ENCODE results near the gene DTHD1.

Gene DTHD1

DNA sequence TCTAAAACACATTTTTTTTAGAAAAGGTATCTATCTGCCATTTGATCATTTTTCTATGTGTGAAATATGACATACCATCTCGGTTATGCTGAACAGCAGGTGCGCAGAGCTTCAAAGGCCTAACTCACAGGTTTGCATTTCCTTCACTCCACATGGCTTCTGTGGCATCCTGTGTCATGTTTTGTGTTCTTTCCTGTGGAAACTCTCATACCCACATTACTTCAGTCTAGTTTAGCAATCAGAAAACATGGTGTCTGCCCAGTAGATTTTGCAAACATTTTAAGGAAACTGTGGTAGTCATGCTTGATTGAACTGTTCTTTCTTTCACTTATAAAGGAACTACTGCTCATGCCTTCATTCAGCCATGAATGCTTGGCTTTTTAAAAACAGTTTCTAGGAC is 25.8 kb upstream of the DTHD1 start:
- POLR2A ChIA-PET, result interaction anchor here (0.6 kb wide), 1 partner anchor 356 kb away, joined by 3 read pairs; no protein-coding TSS in a partner anchor
- 92% methylated on average over 2 of the region's 2 CpGs for WGBS (ENCODE audit: insufficient coverage)
- CTCF ChIA-PET, result interaction anchor here (1.2 to 5.7 kb wide), 3 partner anchors 12 to 144 kb away, joined by 3 to 16 read pairs (median 3); partner anchors contain the start of gene ARAP2
- H3K9me3 ChIP-seq (ENCODE audit: control extremely low read depth in 1 of 5, control insufficient read depth in 4 of 5, insufficient read depth in 2 of 5, low read depth in 1 of 5, low read length in 4 of 5), result no peaks in the 10 kb centered on the region
- DNase-seq, result peak in 2 of 3 donors; percentile 58 to 73
- no peak overlapping the region for H3K4me3 ChIP-seq (ENCODE audit: control insufficient read depth in 1 of 7, extremely low read depth in 1 of 7, insufficient read depth in 4 of 7, low read depth in 2 of 7, low read length in 6 of 7)
- H3K4me1 ChIP-seq (ENCODE audit: control extremely low read depth in 1 of 4, control insufficient read depth in 4 of 4, insufficient read depth in 4 of 4, low read length in 3 of 4), result peaks cover 5 to 15% (median 10%) of the 10 kb centered on the region in 4 experiments
- no peaks in the 10 kb centered on the region for H3K36me3 ChIP-seq (ENCODE audit: control insufficient read depth in 4 of 4, insufficient read depth in 4 of 4, low read length in 3 of 4)
- no peaks in the 10 kb centered on the region for H3K27me3 ChIP-seq (replicated peaks in 2 of 5; ENCODE audit: control insufficient read depth in 4 of 5, insufficient read depth in 5 of 5, low read length in 4 of 5)
- no peak overlapping the region for H3K27ac ChIP-seq (ENCODE audit: insufficient read depth in 1 of 2, low read depth in 1 of 2, low read length in 2 of 2, poor library complexity in 1 of 2, severe bottlenecking in 2 of 2)

DNA sequence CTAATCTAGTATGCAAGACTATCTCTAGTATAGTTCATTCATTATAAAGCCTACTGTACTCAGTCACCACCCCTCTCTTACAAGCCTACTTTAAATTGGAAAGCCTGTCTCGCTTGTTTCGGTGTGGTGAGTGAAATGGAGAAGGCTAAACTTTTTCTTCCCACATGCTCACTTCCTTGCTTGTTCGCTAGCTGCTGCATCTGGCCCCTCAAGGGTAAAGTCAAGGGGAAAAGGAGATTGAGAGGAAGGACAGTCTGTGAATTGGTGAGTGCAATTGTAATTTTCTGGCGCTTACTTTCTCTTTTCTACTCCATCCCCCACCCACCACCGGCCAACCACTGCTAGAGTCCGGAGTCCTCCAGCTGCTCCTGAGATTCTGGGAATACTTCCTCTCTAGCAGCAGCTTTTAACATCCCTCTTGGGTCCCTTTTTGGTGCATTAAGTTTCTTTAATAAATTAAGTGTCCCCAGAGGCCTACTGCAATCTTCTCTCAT is 25.0 kb upstream of the DTHD1 start:
- no peaks in the 10 kb centered on the region for H3K27me3 ChIP-seq (replicated peaks in 2 of 5; ENCODE audit: control insufficient read depth in 4 of 5, insufficient read depth in 5 of 5, low read length in 4 of 5)
- no peak overlapping the region for H3K27ac ChIP-seq (ENCODE audit: insufficient read depth in 1 of 2, low read depth in 1 of 2, low read length in 2 of 2, poor library complexity in 1 of 2, severe bottlenecking in 2 of 2)
- no peaks in the 10 kb centered on the region for H3K36me3 ChIP-seq (ENCODE audit: control insufficient read depth in 4 of 4, insufficient read depth in 4 of 4, low read length in 3 of 4)
- no peak for DNase-seq
- ChIA-PET CTCF (interaction anchor here (0.8 to 1.6 kb wide), 2 partner anchors 11 to 143 kb away, joined by 3 read pairs; no protein-coding TSS in a partner anchor), POLR2A (no interaction called here)
- peaks cover 5 to 15% (median 10%) of the 10 kb centered on the region in 4 experiments for H3K4me1 ChIP-seq (ENCODE audit: control extremely low read depth in 1 of 4, control insufficient read depth in 4 of 4, insufficient read depth in 4 of 4, low read length in 3 of 4)
- H3K9me3 ChIP-seq (ENCODE audit: control extremely low read depth in 1 of 5, control insufficient read depth in 4 of 5, insufficient read depth in 2 of 5, low read depth in 1 of 5, low read length in 4 of 5), result no peaks in the 10 kb centered on the region
- H3K4me3 ChIP-seq (ENCODE audit: control insufficient read depth in 1 of 7, extremely low read depth in 1 of 7, insufficient read depth in 4 of 7, low read depth in 2 of 7, low read length in 6 of 7), result peak overlapping the region in 1 of 7 experiments; percentile 28
- 93% methylated on average over 2 of the region's 6 CpGs for WGBS (ENCODE audit: insufficient coverage)

DNA sequence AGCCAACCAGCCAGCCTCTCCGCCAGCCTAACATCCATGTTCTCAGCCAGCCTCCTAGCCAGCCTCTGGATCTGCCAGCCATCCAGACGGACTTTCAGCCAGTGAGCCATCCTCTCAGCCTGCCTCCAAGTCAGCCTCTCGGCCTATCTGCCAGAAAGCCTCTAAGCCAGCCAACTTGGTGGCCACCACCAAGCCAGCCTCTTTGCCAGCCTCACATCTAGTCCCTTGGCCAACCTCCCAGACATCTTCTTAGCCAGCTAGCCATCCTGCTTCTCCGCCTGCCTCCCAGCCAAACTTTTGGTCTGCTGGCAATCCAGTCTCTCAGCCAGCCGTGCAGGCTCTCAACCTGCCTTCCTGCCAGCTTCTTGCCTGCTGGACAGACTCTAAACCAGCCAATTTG is 20.7 kb upstream of the DTHD1 start:
- Histone ChIP-seq H3K4me1 (ENCODE audit: control extremely low read depth in 1 of 4, control insufficient read depth in 4 of 4, insufficient read depth in 4 of 4, low read length in 3 of 4) (peaks cover 5 to 10% (median 8%) of the 10 kb centered on the region in 4 experiments), H3K27me3 (replicated peaks in 2 of 5; ENCODE audit: control insufficient read depth in 4 of 5, insufficient read depth in 5 of 5, low read length in 4 of 5) (no peaks in the 10 kb centered on the region), H3K9me3 (ENCODE audit: control extremely low read depth in 1 of 5, control insufficient read depth in 4 of 5, insufficient read depth in 2 of 5, low read depth in 1 of 5, low read length in 4 of 5) (no peaks in the 10 kb centered on the region), H3K4me3 (ENCODE audit: control insufficient read depth in 1 of 7, extremely low read depth in 1 of 7, insufficient read depth in 4 of 7, low read depth in 2 of 7, low read length in 6 of 7) (no peak overlapping the region), H3K36me3 (ENCODE audit: control insufficient read depth in 4 of 4, insufficient read depth in 4 of 4, low read length in 3 of 4) (no peaks in the 10 kb centered on the region), H3K27ac (ENCODE audit: insufficient read depth in 1 of 2, low read depth in 1 of 2, low read length in 2 of 2, poor library complexity in 1 of 2, severe bottlenecking in 2 of 2) (no peak overlapping the region)
- DNase-seq, result no peak
- CTCF ChIA-PET, result no interaction called here
- POLR2A ChIA-PET, result no interaction called here
- WGBS (ENCODE audit: insufficient coverage), result 98% methylated on average over 5 of the region's 5 CpGs

DNA sequence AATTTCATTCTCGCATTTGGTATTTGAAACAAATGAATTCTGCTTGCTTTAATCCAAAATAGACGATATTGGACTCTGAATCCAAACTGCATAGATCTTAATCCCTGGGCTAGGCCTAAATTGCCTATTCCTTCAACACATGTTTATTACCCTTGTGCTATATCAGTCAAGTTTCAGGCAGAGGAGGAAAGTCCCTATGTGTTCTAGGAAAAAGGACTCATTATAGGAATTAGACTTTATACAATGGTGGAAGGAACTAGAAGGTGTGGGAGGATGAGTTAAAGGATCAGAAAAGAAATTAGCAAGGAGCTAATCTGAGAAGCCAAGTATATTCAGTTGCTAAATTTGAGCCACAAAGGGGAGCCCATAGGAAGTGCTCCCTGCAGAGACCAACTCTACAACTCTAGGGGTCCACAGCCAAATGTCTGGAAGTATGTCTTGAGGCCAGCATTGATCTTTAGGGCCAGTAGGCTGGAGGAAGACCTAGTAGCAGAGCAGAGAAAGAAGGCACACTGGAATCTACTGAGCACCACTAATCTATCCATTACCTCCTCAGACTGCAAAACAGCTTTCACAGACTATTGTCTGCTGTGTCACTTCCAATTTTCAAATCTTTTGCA is 17.1 kb upstream of the DTHD1 start:
- Histone ChIP-seq H3K27ac (ENCODE audit: insufficient read depth in 1 of 2, low read depth in 1 of 2, low read length in 2 of 2, poor library complexity in 1 of 2, severe bottlenecking in 2 of 2) (no peak overlapping the region), H3K27me3 (replicated peaks in 2 of 5; ENCODE audit: control insufficient read depth in 4 of 5, insufficient read depth in 5 of 5, low read length in 4 of 5) (no peaks in the 10 kb centered on the region), H3K36me3 (ENCODE audit: control insufficient read depth in 4 of 4, insufficient read depth in 4 of 4, low read length in 3 of 4) (no peaks in the 10 kb centered on the region), H3K4me3 (ENCODE audit: control insufficient read depth in 1 of 7, extremely low read depth in 1 of 7, insufficient read depth in 4 of 7, low read depth in 2 of 7, low read length in 6 of 7) (no peak overlapping the region), H3K9me3 (ENCODE audit: control extremely low read depth in 1 of 5, control insufficient read depth in 4 of 5, insufficient read depth in 2 of 5, low read depth in 1 of 5, low read length in 4 of 5) (no peaks in the 10 kb centered on the region), H3K4me1 (ENCODE audit: control extremely low read depth in 1 of 4, control insufficient read depth in 4 of 4, insufficient read depth in 4 of 4, low read length in 3 of 4) (no peaks in the 10 kb centered on the region)
- POLR2A ChIA-PET, result no interaction called here
- CTCF ChIA-PET, result interaction anchor here (1.0 kb wide), 2 partner anchors 26 to 30 kb away, joined by 3 read pairs; no protein-coding TSS in a partner anchor
- DNase-seq, result no peak
- WGBS (ENCODE audit: insufficient coverage), result 90% methylated on average over 1 of the region's 2 CpGs

DNA sequence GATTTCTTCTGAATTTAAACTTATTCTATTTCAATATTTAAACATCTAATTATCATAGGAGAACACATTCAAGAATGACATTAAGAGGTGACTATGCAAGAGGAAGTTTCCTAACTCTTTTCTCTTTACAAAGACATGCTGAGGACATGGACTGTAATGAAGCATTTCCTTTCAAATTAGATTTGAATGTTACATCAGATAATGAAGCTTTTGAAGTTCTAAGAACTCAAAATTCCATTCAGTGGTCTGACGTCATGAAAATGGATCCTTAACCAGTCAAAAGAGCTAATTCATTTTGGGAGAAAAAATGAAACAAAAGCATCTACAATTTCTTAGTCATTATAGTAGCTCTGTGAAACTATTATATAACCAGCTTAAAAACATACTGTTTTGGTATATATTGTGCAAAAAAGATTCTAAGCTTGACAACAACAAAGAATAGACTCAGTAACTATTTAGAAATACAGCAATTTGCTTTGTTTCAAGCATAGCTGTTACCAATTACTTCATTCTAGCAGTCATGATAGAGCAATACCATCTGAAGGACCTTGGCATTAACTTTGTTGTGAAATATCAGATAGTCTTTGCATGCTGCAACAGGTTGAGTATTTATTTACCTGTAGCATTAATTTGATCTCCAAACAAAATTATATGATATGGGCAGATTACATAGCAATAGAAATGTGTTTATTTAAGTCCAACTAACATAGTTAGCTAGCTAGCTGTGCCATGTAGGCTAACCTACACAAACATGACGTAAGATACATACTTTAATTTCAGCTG is 13.7 kb upstream of the DTHD1 start:
- no peak for DNase-seq
- ChIA-PET POLR2A (no interaction called here), CTCF (interaction anchor here (2.2 kb wide), 1 partner anchor 23 kb away, joined by 12 read pairs; the partner anchor contains the start of gene ARAP2)
- Histone ChIP-seq H3K4me3 (ENCODE audit: control insufficient read depth in 1 of 7, extremely low read depth in 1 of 7, insufficient read depth in 4 of 7, low read depth in 2 of 7, low read length in 6 of 7) (no peak overlapping the region), H3K27ac (ENCODE audit: insufficient read depth in 1 of 2, low read depth in 1 of 2, low read length in 2 of 2, poor library complexity in 1 of 2, severe bottlenecking in 2 of 2) (no peak overlapping the region), H3K9me3 (ENCODE audit: control extremely low read depth in 1 of 5, control insufficient read depth in 4 of 5, insufficient read depth in 2 of 5, low read depth in 1 of 5, low read length in 4 of 5) (no peaks in the 10 kb centered on the region), H3K4me1 (ENCODE audit: control extremely low read depth in 1 of 4, control insufficient read depth in 4 of 4, insufficient read depth in 4 of 4, low read length in 3 of 4) (no peaks in the 10 kb centered on the region), H3K27me3 (replicated peaks in 2 of 5; ENCODE audit: control insufficient read depth in 4 of 5, insufficient read depth in 5 of 5, low read length in 4 of 5) (no peaks in the 10 kb centered on the region), H3K36me3 (ENCODE audit: control insufficient read depth in 4 of 4, insufficient read depth in 4 of 4, low read length in 3 of 4) (no peaks in the 10 kb centered on the region)
- no CpG with 5 or more reads among the region's 2 CpGs for WGBS (ENCODE audit: insufficient coverage)

DNA sequence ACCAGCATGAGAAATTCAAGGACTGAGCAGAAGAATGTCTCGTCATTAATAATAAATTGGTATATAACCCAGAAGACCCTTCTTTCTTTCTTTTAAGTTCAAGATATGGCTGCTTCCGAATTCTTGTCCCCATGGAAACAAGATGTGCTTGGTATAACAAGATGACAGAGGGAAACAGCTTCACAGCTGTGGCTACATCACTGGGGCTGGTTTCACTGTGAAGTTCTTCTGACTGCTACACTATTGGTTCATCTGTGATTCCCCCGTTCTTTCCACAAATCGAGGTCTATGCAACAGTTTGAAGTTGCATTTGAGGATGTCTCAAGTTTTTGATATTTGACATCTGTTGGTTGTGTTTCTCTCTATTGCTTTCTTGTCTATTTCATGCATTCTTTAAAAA is 12.3 kb upstream of the DTHD1 start:
- H3K4me1 ChIP-seq (ENCODE audit: control extremely low read depth in 1 of 4, control insufficient read depth in 4 of 4, insufficient read depth in 4 of 4, low read length in 3 of 4), result no peaks in the 10 kb centered on the region
- no peak overlapping the region for H3K27ac ChIP-seq (ENCODE audit: insufficient read depth in 1 of 2, low read depth in 1 of 2, low read length in 2 of 2, poor library complexity in 1 of 2, severe bottlenecking in 2 of 2)
- H3K36me3 ChIP-seq (ENCODE audit: control insufficient read depth in 4 of 4, insufficient read depth in 4 of 4, low read length in 3 of 4), result no peaks in the 10 kb centered on the region
- no peaks in the 10 kb centered on the region for H3K27me3 ChIP-seq (replicated peaks in 2 of 5; ENCODE audit: control insufficient read depth in 4 of 5, insufficient read depth in 5 of 5, low read length in 4 of 5)
- WGBS (ENCODE audit: insufficient coverage), result 80% methylated on average over 2 of the region's 4 CpGs
- peak; percentile 21 to 82 (median 76) for DNase-seq
- no peaks in the 10 kb centered on the region for H3K9me3 ChIP-seq (ENCODE audit: control extremely low read depth in 1 of 5, control insufficient read depth in 4 of 5, insufficient read depth in 2 of 5, low read depth in 1 of 5, low read length in 4 of 5)
- H3K4me3 ChIP-seq (ENCODE audit: control insufficient read depth in 1 of 7, extremely low read depth in 1 of 7, insufficient read depth in 4 of 7, low read depth in 2 of 7, low read length in 6 of 7), result no peak overlapping the region
- POLR2A ChIA-PET, result no interaction called here
- CTCF ChIA-PET, result interaction anchor here (2.2 kb wide), 1 partner anchor 25 kb away, joined by 12 read pairs; the partner anchor contains the start of gene ARAP2
